Measurements from ENCODE around the gene PAX2. TPM values are rescaled to one million over a fixed set of nuclear protein-coding genes. Genes with fewer than 3 reads are reported as not detected.

PAX2 gene
- total RNA-seq, 4 donors from 2014 or later = not detected

DNA sequence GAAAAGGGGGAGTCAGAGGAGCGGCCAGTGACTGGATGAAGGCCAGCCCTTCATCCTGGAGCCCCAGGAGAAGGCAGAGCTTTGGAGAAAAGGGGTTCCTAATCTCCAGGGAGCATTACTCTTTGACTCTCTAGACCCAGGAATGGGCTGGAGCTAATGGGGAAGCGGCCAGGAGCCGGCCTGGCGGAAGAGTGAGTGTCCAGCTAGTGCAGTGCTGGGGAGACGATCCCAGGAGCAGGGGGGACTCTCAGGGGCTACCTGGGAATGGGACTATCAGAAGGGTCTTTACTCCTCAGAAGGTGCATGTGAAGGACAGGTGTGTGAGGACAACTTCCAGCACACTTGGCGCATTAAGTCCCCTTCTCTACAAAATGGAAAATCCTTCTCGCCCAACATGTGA lies 2.4 kb upstream of the PAX2 start:
- no peaks in the 10 kb centered on the region for H3K36me3 ChIP-seq
- TF ChIP-seq POLR2A (IDR thresholded peaks at IDR 0.05) = no peak
- TF ChIP-seq, protein P1, sequence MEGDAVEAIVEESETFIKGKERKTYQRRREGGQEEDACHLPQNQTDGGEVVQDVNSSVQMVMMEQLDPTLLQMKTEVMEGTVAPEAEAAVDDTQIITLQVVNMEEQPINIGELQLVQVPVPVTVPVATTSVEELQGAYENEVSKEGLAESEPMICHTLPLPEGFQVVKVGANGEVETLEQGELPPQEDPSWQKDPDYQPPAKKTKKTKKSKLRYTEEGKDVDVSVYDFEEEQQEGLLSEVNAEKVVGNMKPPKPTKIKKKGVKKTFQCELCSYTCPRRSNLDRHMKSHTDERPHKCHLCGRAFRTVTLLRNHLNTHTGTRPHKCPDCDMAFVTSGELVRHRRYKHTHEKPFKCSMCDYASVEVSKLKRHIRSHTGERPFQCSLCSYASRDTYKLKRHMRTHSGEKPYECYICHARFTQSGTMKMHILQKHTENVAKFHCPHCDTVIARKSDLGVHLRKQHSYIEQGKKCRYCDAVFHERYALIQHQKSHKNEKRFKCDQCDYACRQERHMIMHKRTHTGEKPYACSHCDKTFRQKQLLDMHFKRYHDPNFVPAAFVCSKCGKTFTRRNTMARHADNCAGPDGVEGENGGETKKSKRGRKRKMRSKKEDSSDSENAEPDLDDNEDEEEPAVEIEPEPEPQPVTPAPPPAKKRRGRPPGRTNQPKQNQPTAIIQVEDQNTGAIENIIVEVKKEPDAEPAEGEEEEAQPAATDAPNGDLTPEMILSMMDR (IDR thresholded peaks at IDR 0.05) = no peak
- 26 to 33% methylated on average over 2 to 5 of the region's 7 CpGs for WGBS, 2 donors
- no peak for DNase-seq
- H3K4me1 ChIP-seq = peaks cover 33 to 83% (median 36%) of the 10 kb centered on the region in 3 donors
- no peak overlapping the region for H3K27ac ChIP-seq
- intact Hi-C loops (cut with DNase I) = no loop called here
- no peak overlapping the region for H3K4me3 ChIP-seq
- no peaks in the 10 kb centered on the region for H3K9me3 ChIP-seq
- peaks cover 55 to 100% (median 89%) of the 10 kb centered on the region in 4 donors for H3K27me3 ChIP-seq

DNA sequence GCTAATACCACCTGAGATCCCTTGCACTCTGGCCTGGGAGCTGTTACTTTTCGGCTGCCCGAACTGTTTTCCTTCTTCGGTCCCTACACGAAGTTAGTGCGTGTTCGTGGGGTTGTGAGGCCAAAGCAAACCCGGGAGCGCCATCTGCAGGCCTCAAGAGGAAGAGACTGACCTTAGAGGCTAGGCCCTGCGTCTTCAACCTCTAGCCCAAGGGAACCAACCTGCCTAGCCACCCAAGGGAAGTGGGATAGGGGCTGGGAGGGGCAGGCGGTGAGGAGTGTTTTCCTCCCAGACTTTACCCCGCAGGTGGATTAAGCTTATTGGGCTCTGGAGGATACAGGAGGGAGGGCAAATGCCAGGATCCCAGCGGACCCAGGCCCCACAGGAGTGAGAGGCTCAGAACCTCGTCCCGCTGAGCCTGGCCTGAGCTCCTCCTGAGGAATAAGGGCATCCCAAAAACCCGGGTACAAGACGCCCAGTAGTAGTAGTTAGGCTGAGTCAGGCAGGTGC lies 1.7 kb upstream of the PAX2 start:
- H3K27ac ChIP-seq = no peak overlapping the region
- peaks cover 60 to 100% (median 89%) of the 10 kb centered on the region in 4 donors for H3K27me3 ChIP-seq
- intact Hi-C loops (cut with DNase I) = no loop called here
- peaks cover 38 to 83% (median 41%) of the 10 kb centered on the region in 3 donors for H3K4me1 ChIP-seq
- no peak for DNase-seq
- WGBS, 2 donors = 0 to 2% methylated on average over 7 of the region's 16 CpGs
- H3K9me3 ChIP-seq = no peaks in the 10 kb centered on the region
- H3K4me3 ChIP-seq = peak overlapping the region in 1 of 4 donors; percentile 59
- H3K36me3 ChIP-seq = no peaks in the 10 kb centered on the region
- TF ChIP-seq POLR2A (IDR thresholded peaks at IDR 0.05) = no peak
- TF ChIP-seq, protein P1 (IDR thresholded peaks at IDR 0.05) = peak in 5 of 6 experiments; percentile 41 to 66 (median 43)

DNA sequence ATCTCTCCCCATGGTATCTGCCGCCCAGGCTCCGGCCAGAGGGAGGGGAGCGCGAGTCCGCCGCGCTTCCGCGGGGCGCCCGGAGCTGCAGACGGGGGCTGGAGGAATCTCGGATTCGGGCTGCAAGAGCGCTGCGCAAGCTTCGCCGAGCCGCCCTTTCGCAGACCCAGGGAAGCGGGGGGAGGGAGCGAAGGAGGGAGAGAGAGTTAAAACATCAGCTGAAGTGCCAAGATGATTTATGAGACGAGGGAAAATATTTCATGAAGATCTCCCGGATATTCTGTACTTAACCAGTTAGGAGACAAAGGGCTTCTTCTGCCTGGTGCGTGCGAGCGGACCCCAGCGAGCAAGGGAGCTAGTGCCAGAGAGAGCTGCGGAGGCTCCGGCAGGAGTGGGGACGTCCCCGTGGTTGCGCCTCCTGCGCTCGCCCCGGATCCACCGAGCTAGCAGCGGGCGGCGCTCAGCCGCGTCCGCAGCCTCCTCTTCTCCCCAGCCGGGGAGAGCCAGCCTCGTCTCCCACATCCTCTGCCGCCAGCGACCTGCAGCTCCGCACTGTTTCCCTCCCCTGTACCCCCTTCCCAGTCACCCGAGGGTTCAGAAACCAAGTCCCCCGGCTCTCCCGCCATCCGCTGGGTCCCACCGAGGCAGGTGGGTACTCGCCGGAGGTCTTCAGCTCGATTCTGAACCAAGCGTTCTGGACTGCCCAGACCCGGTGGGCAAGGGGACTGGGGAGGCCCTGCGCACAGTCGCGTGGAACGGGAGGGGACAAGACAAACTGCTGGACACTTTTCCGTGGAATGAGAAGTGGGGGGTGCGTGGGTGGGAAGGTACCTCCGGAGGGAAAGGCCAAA lies 1.0 kb upstream of the PAX2 start:
- TF ChIP-seq, protein P1 (IDR thresholded peaks at IDR 0.05) = no peak
- no peak for TF ChIP-seq POLR2A (IDR thresholded peaks at IDR 0.05)
- peak overlapping the region in 2 of 4 donors; percentile 33 to 59 for H3K4me3 ChIP-seq
- peaks cover 61 to 100% (median 91%) of the 10 kb centered on the region in 4 donors for H3K27me3 ChIP-seq
- H3K36me3 ChIP-seq = no peaks in the 10 kb centered on the region
- no peak overlapping the region for H3K27ac ChIP-seq
- intact Hi-C loops (cut with DNase I) = no loop called here
- WGBS, 2 donors = 2 to 9% methylated on average over 22 to 24 of the region's 65 CpGs
- no peak for DNase-seq
- no peaks in the 10 kb centered on the region for H3K9me3 ChIP-seq
- peaks cover 42 to 83% (median 42%) of the 10 kb centered on the region in 3 donors for H3K4me1 ChIP-seq

DNA sequence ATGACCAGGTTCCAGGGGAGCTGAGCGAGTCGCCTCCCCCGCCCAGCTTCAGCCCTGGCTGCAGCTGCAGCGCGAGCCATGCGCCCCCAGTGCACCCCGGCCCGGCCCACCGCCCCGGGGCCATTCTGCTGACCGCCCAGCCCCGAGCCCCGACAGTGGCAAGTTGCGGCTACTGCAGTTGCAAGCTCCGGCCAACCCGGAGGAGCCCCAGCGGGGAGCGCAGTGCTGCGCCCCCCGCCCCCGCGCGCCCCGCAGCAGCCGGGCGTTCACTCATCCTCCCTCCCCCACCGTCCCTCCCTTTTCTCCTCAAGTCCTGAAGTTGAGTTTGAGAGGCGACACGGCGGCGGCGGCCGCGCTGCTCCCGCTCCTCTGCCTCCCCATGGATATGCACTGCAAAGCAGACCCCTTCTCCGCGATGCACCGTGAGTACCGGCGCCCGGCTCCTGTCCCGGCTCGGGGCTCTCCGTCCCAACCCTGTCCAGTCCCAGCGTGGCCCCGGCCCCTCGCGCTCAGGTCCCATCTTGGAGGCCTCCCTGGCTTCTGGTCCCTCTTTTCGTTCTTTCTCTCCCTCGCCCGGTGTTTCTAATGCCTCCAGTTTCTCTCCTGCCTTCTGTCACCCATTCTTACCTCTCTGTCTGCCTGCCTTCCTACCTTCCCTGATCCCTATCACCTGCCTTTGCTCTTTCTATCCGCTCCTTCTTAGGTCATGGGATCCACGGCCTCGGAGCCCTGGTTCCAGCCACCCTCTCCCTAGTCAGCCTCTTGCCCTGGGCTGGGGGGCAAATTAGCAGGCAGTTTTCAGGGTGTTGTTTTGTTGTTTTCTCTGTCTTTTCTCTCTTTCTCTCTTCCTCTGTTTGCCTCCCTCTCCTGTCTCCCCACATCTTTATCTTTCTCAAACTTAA lies 751 bp downstream of the PAX2 start:
- TF ChIP-seq POLR2A (IDR thresholded peaks at IDR 0.05) = no peak
- TF ChIP-seq, protein P1 (IDR thresholded peaks at IDR 0.05) = no peak
- Histone ChIP-seq H3K9me3 (no peaks in the 10 kb centered on the region), H3K27me3 (peaks cover 63 to 100% (median 86%) of the 10 kb centered on the region in 4 donors), H3K36me3 (no peaks in the 10 kb centered on the region), H3K4me1 (peaks cover 42 to 78% (median 42%) of the 10 kb centered on the region in 3 donors), H3K27ac (no peak overlapping the region), H3K4me3 (peak overlapping the region in 2 of 4 donors; percentile 33 to 59)
- DNase-seq = no peak
- intact Hi-C loops (cut with DNase I) = no loop called here
- WGBS, 2 donors = 4 to 5% methylated on average over 18 to 25 of the region's 54 CpGs

All from esophagus squamous epithelium (tissue), 5 donors.